Skin epidermis (tissue), 12 donors: ENCODE data around the gene PHLDB2.
A peak's percentile ranks its signal among the peaks of the same experiment; 100 is the strongest.

ENCODE experiments used
- H3K27ac ChIP-seq, 21 experiments: fragments of 200-600 bp; sonication (generic) in 11 of 21; one replicate each; pipeline ENCODE4 v1.5.0; 2020; ENCODE audit warnings: mild to moderate bottlenecking in 3 of 21, inconsistent platforms in 2 of 21, moderate library complexity in 2 of 21
- H3K4me3 ChIP-seq, 7 experiments: fragments of 200-600 bp; sonication (generic) in 2 of 7; one replicate each; pipeline ENCODE4 v1.5.0; 2020; ENCODE audit warnings: inconsistent platforms in 2 of 7, mild to moderate bottlenecking in 2 of 7, moderate library complexity in 1 of 7

The PHLDB2 gene

GRCh38 chr3:111848283-111848682, 10.8 kb upstream of the PHLDB2 start:
- Histone ChIP-seq H3K4me3 (no peak overlapping the region), H3K27ac (no peak overlapping the region)

- Histone ChIP-seq H3K4me3 (no peak overlapping the region), H3K27ac (no peak overlapping the region)
Measured at GRCh38 chr3:111848778-111849177, 10.3 kb upstream of the PHLDB2 start.

GRCh38 chr3:111850537-111850936, 8.5 kb upstream of the PHLDB2 start:
- no peak overlapping the region for H3K27ac ChIP-seq
- no peak overlapping the region for H3K4me3 ChIP-seq

- H3K27ac ChIP-seq = peak overlapping the region in 8 of 21 experiments; percentile 9 to 44 (median 19)
- no peak overlapping the region for H3K4me3 ChIP-seq
Measured at GRCh38 chr3:111851511-111851954, 7.5 kb upstream of the PHLDB2 start.

GRCh38 chr3:111852540-111852939, 6.5 kb upstream of the PHLDB2 start:
- no peak overlapping the region for H3K4me3 ChIP-seq
- H3K27ac ChIP-seq = peak overlapping the region in 2 of 21 experiments; percentile 8 to 43

- peak overlapping the region in 1 of 21 experiments; percentile 8 for H3K27ac ChIP-seq
- no peak overlapping the region for H3K4me3 ChIP-seq
Measured at GRCh38 chr3:111853068-111853467, 6.0 kb upstream of the PHLDB2 start.

GRCh38 chr3:111854990-111855389, 4.1 kb upstream of the PHLDB2 start:
- Histone ChIP-seq H3K4me3 (no peak overlapping the region), H3K27ac (no peak overlapping the region)

GRCh38 chr3:111856501-111856900, 2.6 kb upstream of the PHLDB2 start:
- Histone ChIP-seq H3K4me3 (no peak overlapping the region), H3K27ac (no peak overlapping the region)

GRCh38 chr3:111857474-111857873, 1.6 kb upstream of the PHLDB2 start:
- Histone ChIP-seq H3K4me3 (no peak overlapping the region), H3K27ac (no peak overlapping the region)

GRCh38 chr3:111858642-111859041, 423 bp upstream of the PHLDB2 start:
- Histone ChIP-seq H3K4me3 (peak overlapping the region; percentile 57 to 78 (median 70)), H3K27ac (peak overlapping the region in 16 of 21 experiments; percentile 84 to 96 (median 91))

- H3K27ac ChIP-seq = peak overlapping the region; percentile 40 to 96 (median 90)
- peak overlapping the region; percentile 57 to 78 (median 70) for H3K4me3 ChIP-seq
Measured at GRCh38 chr3:111859974-111860859, 1.2 kb downstream of the PHLDB2 start.

- Histone ChIP-seq H3K27ac (peak overlapping the region in 13 of 21 experiments; percentile 0 to 94 (median 91)), H3K4me3 (peak overlapping the region in 6 of 7 experiments; percentile 57 to 78 (median 71))
Measured at GRCh38 chr3:111861391-111861790, 2.3 kb downstream of the PHLDB2 start.

- Histone ChIP-seq H3K4me3 (no peak overlapping the region), H3K27ac (peak overlapping the region in 5 of 21 experiments; percentile 0 to 94 (median 91))
Measured at GRCh38 chr3:111862415-111862814, 3.4 kb downstream of the PHLDB2 start.

GRCh38 chr3:111862974-111863373, 3.9 kb downstream of the PHLDB2 start:
- Histone ChIP-seq H3K27ac (peak overlapping the region in 3 of 21 experiments; percentile 0 to 94 (median 7)), H3K4me3 (no peak overlapping the region)

GRCh38 chr3:111863942-111864694, 5.1 kb downstream of the PHLDB2 start:
- no peak overlapping the region for H3K4me3 ChIP-seq
- peak overlapping the region in 4 of 21 experiments; percentile 11 to 29 (median 17) for H3K27ac ChIP-seq

GRCh38 chr3:111864821-111865656, 6.0 kb downstream of the PHLDB2 start:
- Histone ChIP-seq H3K4me3 (no peak overlapping the region), H3K27ac (peak overlapping the region in 7 of 21 experiments; percentile 6 to 54 (median 25))

GRCh38 chr3:111867889-111868426, 8.9 kb downstream of the PHLDB2 start:
- Histone ChIP-seq H3K4me3 (no peak overlapping the region), H3K27ac (no peak overlapping the region)

GRCh38 chr3:111870620-111871019, 11.6 kb downstream of the PHLDB2 start:
- Histone ChIP-seq H3K27ac (no peak overlapping the region), H3K4me3 (no peak overlapping the region)
